ENCODE measurements around the gene OSGIN1. TPM values are rescaled to one million over a fixed set of nuclear protein-coding genes. Genes with fewer than 3 reads are reported as not detected.

The OSGIN1 gene
- total RNA-seq, 1 donor from 2014 or later, result 19.0 TPM

DNA sequence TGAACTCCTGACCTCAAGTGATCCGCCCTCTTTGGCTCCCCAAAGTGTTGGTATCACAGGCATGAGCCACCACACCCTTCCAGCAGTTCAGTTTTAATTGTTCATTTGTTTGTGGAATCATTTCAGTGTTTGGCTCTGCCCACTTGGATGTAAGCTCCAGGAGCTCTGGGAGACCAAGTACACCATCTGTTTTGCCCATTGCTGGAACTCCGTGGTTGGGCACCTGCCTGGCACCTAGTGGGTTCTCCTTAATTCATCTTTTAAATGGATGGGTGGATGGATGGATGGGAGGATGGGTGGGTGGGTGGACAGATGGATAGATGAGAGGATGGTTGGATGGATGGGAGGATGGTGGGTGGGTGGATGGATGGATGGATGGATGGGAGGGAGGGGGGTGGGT, 14.1 kb downstream of the OSGIN1 start:
- ATAC-seq, result no peak
- H3K36me3 ChIP-seq, result peaks cover 7% of the 10 kb centered on the region
- TF ChIP-seq, protein P1, sequence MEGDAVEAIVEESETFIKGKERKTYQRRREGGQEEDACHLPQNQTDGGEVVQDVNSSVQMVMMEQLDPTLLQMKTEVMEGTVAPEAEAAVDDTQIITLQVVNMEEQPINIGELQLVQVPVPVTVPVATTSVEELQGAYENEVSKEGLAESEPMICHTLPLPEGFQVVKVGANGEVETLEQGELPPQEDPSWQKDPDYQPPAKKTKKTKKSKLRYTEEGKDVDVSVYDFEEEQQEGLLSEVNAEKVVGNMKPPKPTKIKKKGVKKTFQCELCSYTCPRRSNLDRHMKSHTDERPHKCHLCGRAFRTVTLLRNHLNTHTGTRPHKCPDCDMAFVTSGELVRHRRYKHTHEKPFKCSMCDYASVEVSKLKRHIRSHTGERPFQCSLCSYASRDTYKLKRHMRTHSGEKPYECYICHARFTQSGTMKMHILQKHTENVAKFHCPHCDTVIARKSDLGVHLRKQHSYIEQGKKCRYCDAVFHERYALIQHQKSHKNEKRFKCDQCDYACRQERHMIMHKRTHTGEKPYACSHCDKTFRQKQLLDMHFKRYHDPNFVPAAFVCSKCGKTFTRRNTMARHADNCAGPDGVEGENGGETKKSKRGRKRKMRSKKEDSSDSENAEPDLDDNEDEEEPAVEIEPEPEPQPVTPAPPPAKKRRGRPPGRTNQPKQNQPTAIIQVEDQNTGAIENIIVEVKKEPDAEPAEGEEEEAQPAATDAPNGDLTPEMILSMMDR (IDR thresholded peaks at IDR 0.05), result no peak
- no peak overlapping the region for H3K27ac ChIP-seq
- peaks cover 14% of the 10 kb centered on the region for H3K27me3 ChIP-seq
- no peaks in the 10 kb centered on the region for H3K4me1 ChIP-seq
- intact Hi-C loops (cut with DNase I), result no loop called here
- DNase-seq, result no peak
- H3K9me3 ChIP-seq, result no peaks in the 10 kb centered on the region
- H3K4me3 ChIP-seq, result no peak overlapping the region

DNA sequence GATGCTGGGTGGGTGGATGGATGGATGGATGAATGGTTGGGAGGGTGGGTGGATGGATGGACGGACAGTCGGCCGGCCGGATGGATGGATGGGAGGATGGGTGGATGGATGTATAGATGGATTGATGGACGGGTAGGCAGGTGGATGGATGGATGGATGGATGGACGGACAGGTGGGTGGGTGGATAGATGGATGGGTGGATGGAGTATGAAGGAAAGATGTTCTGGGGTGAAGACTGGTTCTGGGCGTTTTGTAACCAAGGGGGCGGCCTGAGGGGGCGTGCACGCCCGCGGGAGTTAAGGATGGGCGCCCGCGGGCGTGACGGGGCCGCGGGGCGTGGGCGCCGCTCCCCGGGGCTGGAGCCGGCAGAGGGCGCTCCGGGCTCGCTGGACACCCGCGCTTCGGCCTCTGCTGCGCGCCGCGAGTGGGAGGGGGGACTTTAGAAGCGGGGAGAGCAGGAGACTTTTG, 14.8 kb downstream of the OSGIN1 start, which contains the start of gene NECAB2:
TSS of gene NECAB2 (plus strand) at position 407 of the 468 bp plus-strand sequence. CDS start 405 bp downstream, outside the sequence.
- no peaks in the 10 kb centered on the region for H3K36me3 ChIP-seq
- peaks cover 14% of the 10 kb centered on the region for H3K27me3 ChIP-seq
- DNase-seq, result no peak
- TF ChIP-seq, protein P1 (IDR thresholded peaks at IDR 0.05), result peak; percentile 56
- no peaks in the 10 kb centered on the region for H3K9me3 ChIP-seq
- H3K4me1 ChIP-seq, result no peaks in the 10 kb centered on the region
- H3K4me3 ChIP-seq, result peak within 1 kb of the TSS; percentile 21
- no peak within 1 kb of the TSS for H3K27ac ChIP-seq
- intact Hi-C loops (cut with DNase I), result no loop called here
- peak; percentile 70 for ATAC-seq

- Histone ChIP-seq H3K4me3 (peak overlapping the region; percentile 21), H3K27ac (no peak overlapping the region), H3K36me3 (no peaks in the 10 kb centered on the region), H3K4me1 (no peaks in the 10 kb centered on the region), H3K9me3 (no peaks in the 10 kb centered on the region), H3K27me3 (peaks cover 14% of the 10 kb centered on the region)
- DNase-seq, result no peak
- intact Hi-C loops (cut with DNase I), result no loop called here
- TF ChIP-seq, protein P1 (IDR thresholded peaks at IDR 0.05), result no peak
- no peak for ATAC-seq
Observed at GRCh38 chr16:83968306-83968851, 15.3 kb downstream of the OSGIN1 start.

- DNase-seq, result no peak
- no peak for ATAC-seq
- Histone ChIP-seq H3K27me3 (peaks cover 14% of the 10 kb centered on the region), H3K9me3 (no peaks in the 10 kb centered on the region), H3K4me1 (no peaks in the 10 kb centered on the region), H3K36me3 (no peaks in the 10 kb centered on the region), H3K4me3 (no peak overlapping the region), H3K27ac (no peak overlapping the region)
- TF ChIP-seq, protein P1 (IDR thresholded peaks at IDR 0.05), result no peak
- intact Hi-C loops (cut with DNase I), result no loop called here
Observed at GRCh38 chr16:83968891-83969649, 16.0 kb downstream of the OSGIN1 start.

DNA sequence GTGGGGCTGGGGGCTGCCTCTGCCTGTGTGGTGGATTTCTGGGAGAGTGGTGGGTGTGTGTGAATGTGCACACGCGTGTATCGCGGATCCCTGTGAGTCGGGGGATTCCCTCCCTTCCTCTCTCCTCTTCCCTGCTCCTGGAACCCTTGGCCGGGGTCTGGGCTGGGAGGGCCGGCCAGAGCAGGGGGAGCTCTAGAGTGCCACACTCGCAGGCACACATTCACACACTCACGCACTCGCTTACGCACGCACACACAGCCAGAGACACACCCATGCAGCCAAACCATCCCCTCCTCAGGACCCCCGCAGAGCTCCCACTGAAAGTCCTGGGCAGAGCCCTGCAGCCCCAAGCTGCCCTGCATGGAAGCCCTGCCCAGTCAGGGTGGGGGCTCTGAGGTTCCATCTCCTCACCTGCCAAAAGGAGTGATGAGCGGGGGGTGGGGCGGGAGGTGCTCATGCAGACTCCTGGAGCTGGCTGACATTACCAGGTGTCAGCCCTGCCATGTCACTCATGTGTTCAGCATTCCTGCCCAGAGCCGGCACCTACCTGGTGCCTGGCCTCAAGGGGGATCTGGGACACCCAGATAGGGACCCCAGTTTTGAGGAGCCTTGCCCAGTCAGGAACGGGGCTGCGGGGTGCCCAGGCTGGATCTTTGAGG, 16.9 kb downstream of the OSGIN1 start:
- Histone ChIP-seq H3K9me3 (no peaks in the 10 kb centered on the region), H3K27me3 (peaks cover 14% of the 10 kb centered on the region), H3K27ac (no peak overlapping the region), H3K4me1 (no peaks in the 10 kb centered on the region), H3K4me3 (no peak overlapping the region), H3K36me3 (no peaks in the 10 kb centered on the region)
- ATAC-seq (no peak), DNase-seq (no peak)
- TF ChIP-seq, protein P1 (IDR thresholded peaks at IDR 0.05), result no peak
- intact Hi-C loops (cut with DNase I), result no loop called here

Measured in upper lobe of right lung (tissue), 1 donor.